Endothelial cell of umbilical vein (primary cell): ENCODE results near the gene CETP. TPM values are rescaled to one million over a fixed set of nuclear protein-coding genes. Genes with fewer than 3 reads are reported as not detected.

Experiments
- BruUV-seq: library from RNA; stranded (reverse); fragments of 400-500 nt; replicated peaks from 2 replicates; lab custom pipeline; 2021; lab: Mats Ljungman, UMichigan
- CTCF ChIA-PET: fragments of 300-600, 350-600 bp; sonication (Branson Sonifier 250); formaldehyde crosslinking; loops from one replicate; lab custom pipeline; 2021; ENCODE audit warnings: antibody characterized with exemption, inconsistent platforms; lab: Charles Lee
- POLR2A ChIA-PET: fragments of 300-600, 350-600 bp; sonication (Branson Sonifier 250); formaldehyde crosslinking; loops from one replicate; lab custom pipeline; 2021; ENCODE audit warnings: antibody characterized with exemption, inconsistent platforms; lab: Charles Lee
- DNase-seq: peaks from one replicate; pipeline ENCODE4 v3.0.0-alpha.2; 2011; ENCODE audit warnings: low read depth, low spot score
- FAIRE-seq: peaks from 2 replicates; lab custom pipeline; 2011; peaks lifted over from hg19 to GRCh38; lab: Jason Lieb, UNC
- H2AFZ ChIP-seq: 2 replicates; pipeline ENCODE4 v1.6.0; 2012; ENCODE audit warnings: low read depth, low read length, control low read depth, inconsistent platforms
- H3K27ac ChIP-seq: 2 replicates; pipeline ENCODE4 v1.5.1; 2011; ENCODE audit warnings: low read depth, mild to moderate bottlenecking, control low read depth, low read length, moderate library complexity; ENCODE audit not compliant: insufficient read depth
- H3K27me3 ChIP-seq, 2 experiments: 2 replicates each; pipeline versions ENCODE4 v1.6.0 to v1.6.1; 2011; ENCODE audit warnings: low read length in 2 of 2, mixed read lengths in 1 of 2; ENCODE audit not compliant: control insufficient read depth in 2 of 2, insufficient read depth in 2 of 2
- H3K36me3 ChIP-seq, 2 experiments: 2 replicates in 1 of 2; 3 replicates in 1 of 2; pipeline ENCODE4 v1.5.1; 2011; ENCODE audit warnings: low read length in 2 of 2, mild to moderate bottlenecking in 1 of 2, moderate library complexity in 1 of 2; ENCODE audit not compliant: control insufficient read depth in 2 of 2, insufficient read depth in 2 of 2; ENCODE audit errors: extremely low read depth in 1 of 2
- H3K4me1 ChIP-seq: 3 replicates; pipeline ENCODE4 v1.5.1; 2011; ENCODE audit warnings: mild to moderate bottlenecking, low read length; ENCODE audit not compliant: control insufficient read depth, insufficient read depth; ENCODE audit errors: extremely low read depth
- H3K4me2 ChIP-seq: 2 replicates; pipeline ENCODE4 v1.6.1; 2011; ENCODE audit warnings: low read length, control low read depth, mixed read lengths; ENCODE audit not compliant: insufficient read depth
- H3K4me3 ChIP-seq, 3 experiments: fragments of 200-600 bp in 1 of 3; sonication (generic), shearing (Covaris generic) in 1 of 3; replicated peaks in 1 of 3; 2 replicates each; pipeline ENCODE4 v1.5.1; 2011 to 2016; ENCODE audit warnings: control low read depth in 3 of 3, low read length in 3 of 3, mild to moderate bottlenecking in 2 of 3, inconsistent platforms in 1 of 3, low read depth in 1 of 3, moderate library complexity in 1 of 3; ENCODE audit not compliant: insufficient read depth in 1 of 3
- H3K79me2 ChIP-seq: 2 replicates; pipeline ENCODE4 v1.6.0; 2012; ENCODE audit warnings: low read length, inconsistent platforms; ENCODE audit not compliant: control insufficient read depth, insufficient read depth
- H3K9ac ChIP-seq: replicated peaks from 2 replicates; pipeline ENCODE3; 2011; ENCODE audit warnings: low read length, control low read depth; ENCODE audit not compliant: insufficient read depth; ENCODE audit errors: extremely low read depth
- H3K9me1 ChIP-seq: replicated peaks from 3 replicates; pipeline ENCODE4 v1.6.0; 2011; ENCODE audit warnings: mild to moderate bottlenecking, low read length; ENCODE audit not compliant: control insufficient read depth, insufficient read depth; ENCODE audit errors: extremely low read depth
- H3K9me3 ChIP-seq: replicated peaks from 2 replicates; pipeline ENCODE4 v1.5.1; 2012; ENCODE audit warnings: low read length, inconsistent platforms; ENCODE audit not compliant: control insufficient read depth, insufficient read depth
- H4K20me1 ChIP-seq: replicated peaks from 2 replicates; pipeline ENCODE3; 2011; ENCODE audit warnings: mild to moderate bottlenecking, low read length; ENCODE audit not compliant: control insufficient read depth, insufficient read depth; ENCODE audit errors: extremely low read depth
- EZH2 ChIP-seq: IDR thresholded peaks from 2 replicates; pipeline ENCODE4 v1.6.1; 2012; ENCODE audit warnings: borderline replicate concordance, low read depth, mild to moderate bottlenecking, moderate library complexity, low read length, inconsistent platforms; ENCODE audit not compliant: severe bottlenecking
- FOS ChIP-seq: IDR thresholded peaks from 2 replicates; pipeline ENCODE4 v1.6.1; 2011; ENCODE audit warnings: mild to moderate bottlenecking, low read length, moderate library complexity, borderline replicate concordance; ENCODE audit not compliant: insufficient read depth
- GATA2 ChIP-seq: IDR thresholded peaks from 2 replicates; pipeline ENCODE4 v1.7.0; 2011; ENCODE audit warnings: low read depth, mild to moderate bottlenecking, moderate library complexity, mixed read lengths, low read length; ENCODE audit not compliant: insufficient read length, insufficient read depth
- JUN ChIP-seq: IDR thresholded peaks from 2 replicates; pipeline ENCODE4 v1.6.1; 2011; ENCODE audit warnings: borderline replicate concordance, low read depth; ENCODE audit not compliant: insufficient read length, insufficient read depth
- MYC ChIP-seq: IDR thresholded peaks from one replicate; pipeline ENCODE4 v1.6.1; 2011; ENCODE audit warnings: mild to moderate bottlenecking, low read depth, low read length
- POLR2A ChIP-seq: IDR thresholded peaks from 2 replicates; pipeline ENCODE4 v1.6.1; 2012; ENCODE audit warnings: low read depth, mild to moderate bottlenecking, control low read depth, low read length
- POLR2AphosphoS5 ChIP-seq: IDR thresholded peaks from 2 replicates; pipeline ENCODE4 v1.6.1; 2012; ENCODE audit warnings: low read depth, mild to moderate bottlenecking, control low read depth, low read length, moderate library complexity; ENCODE audit not compliant: insufficient read depth
- dilution Hi-C: fragments of 300-500 bp; cut with MboI; formaldehyde crosslinking; loops from one replicate; pipeline ENCODE4 v1.15.0; 2019; ENCODE audit warnings: low sequenced_read_pairs; ENCODE audit not compliant: extremely low pct_ligation_motif_present
- intact Hi-C: fragments of 100-400 bp; cut with micrococcal nuclease; formaldehyde crosslinking; loops from one replicate; pipeline ENCODE4 v1.10.0; 2022
- polyA plus RNA-seq, 4 experiments: library from polyadenylated mRNA; depleted of rRNA in 3 of 4; stranded (reverse) in 3 of 4; unstranded in 1 of 4; fragments of >200 nt; gene quantifications; 2 replicates each; pipeline versions ENCODE4 v1.2.1 to v1.2.3, GENCODE V29; 2011 to 2012; ENCODE audit warnings: missing spikeins in 1 of 4
- total RNA-seq: library from RNA; stranded (reverse); gene quantifications from 2 replicates; pipeline ENCODE4 v1.2.3, GENCODE V29; 2021
- TF ChIP-seq, protein P1 (sequence below): IDR thresholded peaks from 2 replicates; pipeline ENCODE4 v1.6.1; 2011; ENCODE audit not compliant: insufficient read depth, insufficient read length
- TF ChIP-seq, protein P2 (sequence below), 2 donors: IDR thresholded peaks; 1 replicate in 1 of 2; 2 replicates in 1 of 2; pipeline ENCODE4 v1.5.1; 2011; ENCODE audit warnings: low read length in 2 of 2, mild to moderate bottlenecking in 2 of 2, moderate library complexity in 2 of 2, control low read depth in 1 of 2, inconsistent platforms in 1 of 2, low read depth in 1 of 2; ENCODE audit not compliant: insufficient read depth in 1 of 2; ENCODE audit errors: extremely low read depth in 1 of 2

Gene CETP
- total and polyA plus RNA-seq, 2 donors (not counting 3 experiments of a cell fraction or from before 2014, with no cell fraction given) = 2.2 to 2.8 TPM

DNA sequence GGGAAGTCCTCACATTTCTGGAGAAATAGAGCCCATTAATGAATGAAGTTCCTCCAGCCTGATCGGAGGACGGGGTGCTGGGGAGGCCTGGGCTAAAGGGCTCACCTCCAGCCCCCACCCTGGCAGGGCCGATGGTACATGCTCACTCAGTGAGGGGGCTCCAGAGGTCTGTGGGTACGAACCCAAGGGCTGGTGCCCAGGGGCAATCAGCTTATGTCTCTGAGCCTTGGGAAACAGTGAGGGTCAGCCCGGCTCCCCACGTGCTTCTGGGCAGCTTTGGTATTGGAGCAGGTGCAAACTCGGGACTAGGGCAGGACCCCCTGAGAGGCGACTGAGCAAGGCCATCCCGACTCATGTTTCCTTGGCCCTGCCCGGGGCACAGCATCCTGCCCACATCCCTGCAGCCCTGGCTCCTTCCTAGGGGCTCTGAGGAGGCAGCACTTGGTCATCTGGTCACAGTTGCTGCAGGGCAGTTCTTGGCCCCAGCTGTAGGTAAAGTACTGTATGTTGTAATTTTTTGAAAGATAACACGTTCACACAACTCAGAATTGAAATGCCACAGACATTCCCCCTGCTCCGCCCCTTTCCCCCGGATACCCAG lies 969 bp upstream of the CETP start:
- ChIA-PET CTCF (interaction anchor here (1.0 to 9.3 kb wide), 2 partner anchors 10 to 85 kb away, joined by 3 to 140 read pairs; no protein-coding TSS in a partner anchor), POLR2A (no interaction called here)
- DNase-seq (no peak), FAIRE-seq (no peak)
- TF ChIP-seq POLR2AphosphoS5 = no peak
- TF ChIP-seq JUN = no peak
- TF ChIP-seq, protein P1, sequence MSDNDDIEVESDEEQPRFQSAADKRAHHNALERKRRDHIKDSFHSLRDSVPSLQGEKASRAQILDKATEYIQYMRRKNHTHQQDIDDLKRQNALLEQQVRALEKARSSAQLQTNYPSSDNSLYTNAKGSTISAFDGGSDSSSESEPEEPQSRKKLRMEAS = no peak
- no peak for TF ChIP-seq MYC
- TF ChIP-seq EZH2 = no peak
- TF ChIP-seq FOS = no peak
- TF ChIP-seq GATA2 = no peak
- TF ChIP-seq POLR2A = no peak
- TF ChIP-seq, protein P2, sequence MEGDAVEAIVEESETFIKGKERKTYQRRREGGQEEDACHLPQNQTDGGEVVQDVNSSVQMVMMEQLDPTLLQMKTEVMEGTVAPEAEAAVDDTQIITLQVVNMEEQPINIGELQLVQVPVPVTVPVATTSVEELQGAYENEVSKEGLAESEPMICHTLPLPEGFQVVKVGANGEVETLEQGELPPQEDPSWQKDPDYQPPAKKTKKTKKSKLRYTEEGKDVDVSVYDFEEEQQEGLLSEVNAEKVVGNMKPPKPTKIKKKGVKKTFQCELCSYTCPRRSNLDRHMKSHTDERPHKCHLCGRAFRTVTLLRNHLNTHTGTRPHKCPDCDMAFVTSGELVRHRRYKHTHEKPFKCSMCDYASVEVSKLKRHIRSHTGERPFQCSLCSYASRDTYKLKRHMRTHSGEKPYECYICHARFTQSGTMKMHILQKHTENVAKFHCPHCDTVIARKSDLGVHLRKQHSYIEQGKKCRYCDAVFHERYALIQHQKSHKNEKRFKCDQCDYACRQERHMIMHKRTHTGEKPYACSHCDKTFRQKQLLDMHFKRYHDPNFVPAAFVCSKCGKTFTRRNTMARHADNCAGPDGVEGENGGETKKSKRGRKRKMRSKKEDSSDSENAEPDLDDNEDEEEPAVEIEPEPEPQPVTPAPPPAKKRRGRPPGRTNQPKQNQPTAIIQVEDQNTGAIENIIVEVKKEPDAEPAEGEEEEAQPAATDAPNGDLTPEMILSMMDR (IDR thresholded peaks at IDR 0.05; ENCODE audit: extremely low read depth in 1 of 2, insufficient read depth in 1 of 2, low read depth in 1 of 2, low read length in 2 of 2) = no peak
- dilution Hi-C loops (no loop called here), intact Hi-C loops (no loop called here)
- Histone ChIP-seq H2AFZ (no peak overlapping the region), H3K36me3 (no peaks in the 10 kb centered on the region), H3K27me3 (no peaks in the 10 kb centered on the region), H3K9ac (no peak overlapping the region), H3K4me1 (peaks cover 15% of the 10 kb centered on the region), H3K9me1 (no peaks in the 10 kb centered on the region), H3K27ac (no peak overlapping the region), H3K4me2 (no peak overlapping the region), H4K20me1 (no peaks in the 10 kb centered on the region), H3K79me2 (no peaks in the 10 kb centered on the region), H3K4me3 (no peak overlapping the region), H3K9me3 (no peaks in the 10 kb centered on the region)
- no TSS peak for BruUV-seq
